HepG2 (cell line): Measurements from ENCODE around the gene MSI2. TPM values are rescaled to one million over a fixed set of nuclear protein-coding genes. Genes with fewer than 3 reads are reported as not detected.

Experiments used
- ARHGAP35 ChIP-seq: sonication (generic); formaldehyde crosslinking; IDR thresholded peaks from 2 replicates; pipeline ENCODE4 v1.9.0; 2022; ENCODE audit warnings: mild to moderate bottlenecking, inconsistent platforms, moderate library complexity, missing genetic modification reagents, borderline replicate concordance
- CSRNP1 ChIP-seq: sonication (generic); formaldehyde crosslinking; IDR thresholded peaks from 2 replicates; pipeline ENCODE4 v1.8.1; 2023; ENCODE audit warnings: mild to moderate bottlenecking, missing genetic modification reagents
- FOXO1 ChIP-seq: sonication (generic); formaldehyde crosslinking; IDR thresholded peaks from 2 replicates; pipeline ENCODE4 v1.4.0; 2020; ENCODE audit warnings: missing genetic modification reagents
- GATAD2A ChIP-seq: IDR thresholded peaks from 2 replicates; pipeline ENCODE4 v1.6.1; 2016
- HOXD1 ChIP-seq: sonication (generic); formaldehyde crosslinking; IDR thresholded peaks from 2 replicates; pipeline ENCODE4 v1.5.0; 2020; ENCODE audit warnings: missing genetic modification reagents
- JUN ChIP-seq: sonication (generic); formaldehyde crosslinking; IDR thresholded peaks from 2 replicates; pipeline ENCODE4 v1.4.0; 2020; ENCODE audit warnings: mild to moderate bottlenecking, missing genetic modification reagents
- RFXAP ChIP-seq: sonication (generic); formaldehyde crosslinking; IDR thresholded peaks from 2 replicates; pipeline ENCODE4 v1.4.0; 2020; ENCODE audit warnings: missing genetic modification reagents, borderline replicate concordance
- ZNF264 ChIP-seq: sonication (generic); formaldehyde crosslinking; IDR thresholded peaks from 2 replicates; pipeline ENCODE4 v1.4.0; 2020; ENCODE audit warnings: missing genetic modification reagents
- ZNF414 ChIP-seq: sonication (generic); formaldehyde crosslinking; IDR thresholded peaks from 2 replicates; pipeline ENCODE4 v1.5.0; 2020; ENCODE audit warnings: missing genetic modification reagents
- ZNF550 ChIP-seq: sonication (generic); formaldehyde crosslinking; IDR thresholded peaks from 2 replicates; pipeline ENCODE4 v1.4.0; 2020; ENCODE audit warnings: mild to moderate bottlenecking, missing genetic modification reagents, borderline replicate concordance
- ZNF800 ChIP-seq: sonication (generic); formaldehyde crosslinking; IDR thresholded peaks from 2 replicates; pipeline ENCODE4 v1.4.0; 2020; ENCODE audit warnings: missing genetic modification reagents
- polyA plus RNA-seq, 8 experiments: library from polyadenylated mRNA; depleted of rRNA in 3 of 8; stranded (reverse) in 7 of 8; unstranded in 1 of 8; fragments of >200 nt; fragmentation: Illumina TruSeq in 4 of 8; extraction: Trizol in 4 of 8; gene quantifications; 2 replicates each; pipeline versions ENCODE4 v1.2.1 to v1.2.3, GENCODE V29; 2011 to 2016; ENCODE audit warnings: low read depth in 4 of 8, missing spikeins in 1 of 8, mixed read lengths in 1 of 8; ENCODE audit not compliant: insufficient read depth in 1 of 8
- total RNA-seq, 5 experiments: library from RNA; depleted of rRNA; stranded (reverse); fragments of >200 nt; fragmentation: Illumina TruSeq; extraction: Trizol; gene quantifications; 2 replicates each; pipeline ENCODE4 v1.2.3, GENCODE V29; 2016; ENCODE audit warnings: low read depth in 1 of 5
- TF ChIP-seq, protein P1 (sequence below): sonication (generic); formaldehyde crosslinking; IDR thresholded peaks from 2 replicates; pipeline ENCODE4 v1.9.0; 2021; ENCODE audit warnings: mild to moderate bottlenecking, missing genetic modification reagents
- TF ChIP-seq, protein P2 (sequence below): sonication (generic); formaldehyde crosslinking; IDR thresholded peaks from 2 replicates; pipeline ENCODE4 v1.5.1; 2020; ENCODE audit warnings: mild to moderate bottlenecking, missing genetic modification reagents, moderate library complexity

MSI2 gene
- total and polyA plus RNA-seq, 2 of the 13 experiments (the other 11 are each of a cell fraction or from before 2014, with no cell fraction given) = 77.5 to 78.4 TPM

DNA sequence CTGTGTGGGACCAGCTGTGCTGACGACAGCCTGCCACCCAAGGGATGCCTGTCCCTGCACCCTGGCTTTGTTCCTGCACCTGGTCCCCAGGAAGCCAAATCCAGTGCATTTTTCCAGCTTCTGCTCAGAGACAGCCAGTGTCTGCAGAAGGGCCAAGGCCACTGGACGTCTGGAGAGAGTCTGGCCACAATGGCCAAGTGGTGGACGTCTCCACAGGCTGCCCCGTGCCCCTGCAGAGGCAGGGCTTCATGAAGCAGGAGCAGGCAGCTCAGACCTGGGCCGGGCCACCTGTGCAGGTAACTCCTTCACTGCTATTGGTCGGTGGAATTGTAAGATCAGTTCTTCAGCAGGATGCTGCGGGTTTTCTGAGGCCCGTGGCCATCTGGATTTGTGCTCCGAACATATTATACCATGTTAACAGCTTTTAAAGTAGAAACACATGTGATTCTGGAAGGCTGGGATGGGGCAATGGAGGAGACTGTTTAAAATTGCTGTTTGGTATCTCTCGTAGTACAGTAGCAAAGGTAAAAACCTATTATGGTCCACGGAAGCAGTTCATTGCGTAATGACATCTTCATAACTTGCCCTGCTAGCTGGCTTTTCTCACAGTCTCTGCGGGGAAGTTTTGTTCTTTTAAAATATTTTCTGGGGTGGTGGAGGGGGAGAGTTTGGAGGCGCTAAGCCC is 303.5 kb downstream of the MSI2 start (continued):
- TF ChIP-seq ZNF414 = no peak
- TF ChIP-seq FOXO1 = peak; percentile 26; the same call in 1 of the 2 replicates
- TF ChIP-seq, protein P1, sequence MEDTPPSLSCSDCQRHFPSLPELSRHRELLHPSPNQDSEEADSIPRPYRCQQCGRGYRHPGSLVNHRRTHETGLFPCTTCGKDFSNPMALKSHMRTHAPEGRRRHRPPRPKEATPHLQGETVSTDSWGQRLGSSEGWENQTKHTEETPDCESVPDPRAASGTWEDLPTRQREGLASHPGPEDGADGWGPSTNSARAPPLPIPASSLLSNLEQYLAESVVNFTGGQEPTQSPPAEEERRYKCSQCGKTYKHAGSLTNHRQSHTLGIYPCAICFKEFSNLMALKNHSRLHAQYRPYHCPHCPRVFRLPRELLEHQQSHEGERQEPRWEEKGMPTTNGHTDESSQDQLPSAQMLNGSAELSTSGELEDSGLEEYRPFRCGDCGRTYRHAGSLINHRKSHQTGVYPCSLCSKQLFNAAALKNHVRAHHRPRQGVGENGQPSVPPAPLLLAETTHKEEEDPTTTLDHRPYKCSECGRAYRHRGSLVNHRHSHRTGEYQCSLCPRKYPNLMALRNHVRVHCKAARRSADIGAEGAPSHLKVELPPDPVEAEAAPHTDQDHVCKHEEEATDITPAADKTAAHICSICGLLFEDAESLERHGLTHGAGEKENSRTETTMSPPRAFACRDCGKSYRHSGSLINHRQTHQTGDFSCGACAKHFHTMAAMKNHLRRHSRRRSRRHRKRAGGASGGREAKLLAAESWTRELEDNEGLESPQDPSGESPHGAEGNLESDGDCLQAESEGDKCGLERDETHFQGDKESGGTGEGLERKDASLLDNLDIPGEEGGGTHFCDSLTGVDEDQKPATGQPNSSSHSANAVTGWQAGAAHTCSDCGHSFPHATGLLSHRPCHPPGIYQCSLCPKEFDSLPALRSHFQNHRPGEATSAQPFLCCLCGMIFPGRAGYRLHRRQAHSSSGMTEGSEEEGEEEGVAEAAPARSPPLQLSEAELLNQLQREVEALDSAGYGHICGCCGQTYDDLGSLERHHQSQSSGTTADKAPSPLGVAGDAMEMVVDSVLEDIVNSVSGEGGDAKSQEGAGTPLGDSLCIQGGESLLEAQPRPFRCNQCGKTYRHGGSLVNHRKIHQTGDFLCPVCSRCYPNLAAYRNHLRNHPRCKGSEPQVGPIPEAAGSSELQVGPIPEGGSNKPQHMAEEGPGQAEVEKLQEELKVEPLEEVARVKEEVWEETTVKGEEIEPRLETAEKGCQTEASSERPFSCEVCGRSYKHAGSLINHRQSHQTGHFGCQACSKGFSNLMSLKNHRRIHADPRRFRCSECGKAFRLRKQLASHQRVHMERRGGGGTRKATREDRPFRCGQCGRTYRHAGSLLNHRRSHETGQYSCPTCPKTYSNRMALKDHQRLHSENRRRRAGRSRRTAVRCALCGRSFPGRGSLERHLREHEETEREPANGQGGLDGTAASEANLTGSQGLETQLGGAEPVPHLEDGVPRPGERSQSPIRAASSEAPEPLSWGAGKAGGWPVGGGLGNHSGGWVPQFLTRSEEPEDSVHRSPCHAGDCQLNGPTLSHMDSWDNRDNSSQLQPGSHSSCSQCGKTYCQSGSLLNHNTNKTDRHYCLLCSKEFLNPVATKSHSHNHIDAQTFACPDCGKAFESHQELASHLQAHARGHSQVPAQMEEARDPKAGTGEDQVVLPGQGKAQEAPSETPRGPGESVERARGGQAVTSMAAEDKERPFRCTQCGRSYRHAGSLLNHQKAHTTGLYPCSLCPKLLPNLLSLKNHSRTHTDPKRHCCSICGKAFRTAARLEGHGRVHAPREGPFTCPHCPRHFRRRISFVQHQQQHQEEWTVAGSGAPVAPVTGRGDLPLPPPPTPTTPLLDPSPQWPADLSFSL (CRISPR knock-in tag) = peak; percentile 9; the same call in 1 of the 2 replicates
- peak; percentile 34; the same call in 1 of the 2 replicates for TF ChIP-seq HOXD1 (CRISPR knock-in tag)
- TF ChIP-seq JUN = no peak
- peak; percentile 45; the same call in 1 of the 2 replicates for TF ChIP-seq RFXAP
- TF ChIP-seq ZNF800 = no peak
- peak; percentile 39; the same call in 1 of the 2 replicates for TF ChIP-seq ZNF264 (CRISPR knock-in tag)
- no peak for TF ChIP-seq CSRNP1 (CRISPR knock-in tag)
- TF ChIP-seq ZNF550 = 0 out of 2 replicates have a peak, but pooled peaks have one; percentile 51
- TF ChIP-seq, protein P2, sequence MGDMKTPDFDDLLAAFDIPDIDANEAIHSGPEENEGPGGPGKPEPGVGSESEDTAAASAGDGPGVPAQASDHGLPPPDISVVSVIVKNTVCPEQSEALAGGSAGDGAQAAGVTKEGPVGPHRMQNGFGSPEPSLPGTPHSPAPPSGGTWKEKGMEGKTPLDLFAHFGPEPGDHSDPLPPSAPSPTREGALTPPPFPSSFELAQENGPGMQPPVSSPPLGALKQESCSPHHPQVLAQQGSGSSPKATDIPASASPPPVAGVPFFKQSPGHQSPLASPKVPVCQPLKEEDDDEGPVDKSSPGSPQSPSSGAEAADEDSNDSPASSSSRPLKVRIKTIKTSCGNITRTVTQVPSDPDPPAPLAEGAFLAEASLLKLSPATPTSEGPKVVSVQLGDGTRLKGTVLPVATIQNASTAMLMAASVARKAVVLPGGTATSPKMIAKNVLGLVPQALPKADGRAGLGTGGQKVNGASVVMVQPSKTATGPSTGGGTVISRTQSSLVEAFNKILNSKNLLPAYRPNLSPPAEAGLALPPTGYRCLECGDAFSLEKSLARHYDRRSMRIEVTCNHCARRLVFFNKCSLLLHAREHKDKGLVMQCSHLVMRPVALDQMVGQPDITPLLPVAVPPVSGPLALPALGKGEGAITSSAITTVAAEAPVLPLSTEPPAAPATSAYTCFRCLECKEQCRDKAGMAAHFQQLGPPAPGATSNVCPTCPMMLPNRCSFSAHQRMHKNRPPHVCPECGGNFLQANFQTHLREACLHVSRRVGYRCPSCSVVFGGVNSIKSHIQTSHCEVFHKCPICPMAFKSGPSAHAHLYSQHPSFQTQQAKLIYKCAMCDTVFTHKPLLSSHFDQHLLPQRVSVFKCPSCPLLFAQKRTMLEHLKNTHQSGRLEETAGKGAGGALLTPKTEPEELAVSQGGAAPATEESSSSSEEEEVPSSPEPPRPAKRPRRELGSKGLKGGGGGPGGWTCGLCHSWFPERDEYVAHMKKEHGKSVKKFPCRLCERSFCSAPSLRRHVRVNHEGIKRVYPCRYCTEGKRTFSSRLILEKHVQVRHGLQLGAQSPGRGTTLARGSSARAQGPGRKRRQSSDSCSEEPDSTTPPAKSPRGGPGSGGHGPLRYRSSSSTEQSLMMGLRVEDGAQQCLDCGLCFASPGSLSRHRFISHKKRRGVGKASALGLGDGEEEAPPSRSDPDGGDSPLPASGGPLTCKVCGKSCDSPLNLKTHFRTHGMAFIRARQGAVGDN (CRISPR knock-in tag) = peak; percentile 80
- TF ChIP-seq GATAD2A (CRISPR knock-in tag) = peak; percentile 50; the same call in 1 of the 2 replicates
- TF ChIP-seq ARHGAP35 = 0 out of 2 replicates have a peak, but pooled peaks have one; percentile 21
